Stimulated activated naive CD4-positive, alpha-beta T cell (primary cell): ENCODE results near the gene LRCH3.
A peak's percentile ranks its signal among the peaks of the same experiment; 100 is the strongest.
"Not testable (repeated sequence)": the region's sequence is repeated elsewhere in the genome, so short reads cannot be mapped to it uniquely, and the experiment has no call there.

Experiments used
- DNase-seq, 6 experiments: peaks; one replicate each; lab custom pipeline; 2025; lab: John Stamatoyannopoulos, UW

Gene LRCH3

GRCh38 chr3:197882586-197882985 is 91.5 kb downstream of the LRCH3 start:
- no peak for DNase-seq

GRCh38 chr3:197883541-197883940 is 92.5 kb downstream of the LRCH3 start:
- no peak for DNase-seq

DNA sequence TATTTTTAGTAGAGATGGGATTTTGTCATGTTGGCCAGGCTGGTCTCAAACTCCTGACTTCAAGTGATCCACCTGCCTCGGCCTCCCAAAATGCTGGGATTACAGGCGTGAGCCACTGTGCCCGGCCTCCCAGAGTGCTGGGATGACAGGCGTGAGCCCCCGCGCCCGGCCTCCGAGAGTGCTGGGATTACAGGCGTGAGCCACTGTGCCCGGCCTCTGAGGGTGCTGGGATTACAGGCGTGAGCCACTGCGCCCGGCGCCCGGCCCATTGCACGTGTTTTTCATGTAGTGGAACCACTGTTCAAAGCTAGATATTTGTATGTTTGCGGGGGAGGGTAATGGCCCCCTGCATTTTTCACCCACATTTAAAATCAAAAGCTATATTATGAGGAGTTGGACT is 93.3 kb downstream of the LRCH3 start:
- DNase-seq: not testable (repeated sequence)

- not testable (repeated sequence) for DNase-seq
Observed at GRCh38 chr3:197886052-197886451, 95.0 kb downstream of the LRCH3 start.

DNA sequence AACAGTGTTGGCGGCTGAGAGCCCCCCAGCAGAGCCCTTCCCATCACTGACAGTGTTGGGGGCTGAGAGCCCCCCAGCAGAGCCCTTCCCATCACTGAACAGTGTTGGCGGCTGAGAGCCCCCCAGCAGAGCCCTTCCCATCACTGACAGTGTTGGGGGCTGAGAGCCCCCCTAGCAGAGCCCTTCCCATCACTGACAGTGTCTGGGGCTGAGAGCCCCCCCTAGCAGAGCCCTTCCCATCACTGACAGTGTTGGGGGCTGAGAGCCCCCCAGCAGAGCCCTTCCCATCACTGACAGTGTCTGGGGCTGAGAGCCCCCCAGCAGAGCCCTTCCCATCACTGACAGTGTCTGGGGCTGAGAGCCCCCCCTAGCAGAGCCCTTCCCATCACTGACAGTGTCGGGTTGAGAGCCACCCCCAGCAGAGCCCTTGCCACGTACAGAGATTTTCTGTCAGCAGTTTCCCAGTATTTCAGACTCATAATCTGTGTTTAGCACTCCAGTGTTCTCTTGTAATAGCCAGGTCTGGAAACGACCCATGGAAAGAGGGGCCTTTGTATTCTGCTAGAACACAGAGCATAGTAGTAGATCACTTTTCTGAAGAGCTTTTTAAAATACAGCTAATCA is 96.5 kb downstream of the LRCH3 start:
- DNase-seq: not testable (repeated sequence)

- DNase-seq: no peak
Observed at GRCh38 chr3:197888511-197888910, 97.5 kb downstream of the LRCH3 start.

DNA sequence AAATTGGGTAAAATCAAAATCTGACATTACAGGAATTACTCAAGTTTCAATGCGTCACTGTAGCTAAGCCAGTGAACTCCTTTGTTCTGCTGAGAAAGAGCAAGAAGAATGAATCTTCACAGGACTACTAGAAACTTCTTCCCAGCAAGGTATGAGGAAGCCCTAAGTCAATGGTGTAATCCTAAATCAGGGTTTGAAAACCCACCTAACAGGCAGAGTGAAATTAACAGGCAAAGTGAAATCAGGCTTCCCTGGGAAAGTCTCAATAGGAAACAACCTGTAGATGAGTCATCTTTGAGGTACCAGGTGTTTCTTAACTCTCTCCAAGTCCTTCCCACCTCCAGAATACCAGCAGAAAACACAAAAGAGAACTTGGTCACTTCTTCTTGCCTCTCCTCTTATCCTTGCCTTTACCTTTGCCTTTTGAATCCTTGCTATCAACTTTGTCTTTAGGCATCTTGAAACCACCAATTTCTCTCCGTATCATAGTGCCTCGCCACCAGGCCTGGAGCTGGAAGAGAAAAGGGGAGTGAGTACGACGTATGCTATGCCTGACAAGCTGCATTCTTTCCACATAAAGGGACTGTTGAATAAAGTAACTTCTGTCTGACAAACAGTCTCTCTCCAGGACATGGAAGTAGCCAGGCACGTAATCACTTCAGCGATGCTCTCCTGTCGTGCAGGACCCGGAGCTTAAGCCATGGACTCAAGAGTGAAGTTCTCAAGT is 98.3 kb downstream of the LRCH3 start:
- no peak for DNase-seq

- no peak for DNase-seq
Observed at GRCh38 chr3:197890693-197891092, 99.6 kb downstream of the LRCH3 start.

DNA sequence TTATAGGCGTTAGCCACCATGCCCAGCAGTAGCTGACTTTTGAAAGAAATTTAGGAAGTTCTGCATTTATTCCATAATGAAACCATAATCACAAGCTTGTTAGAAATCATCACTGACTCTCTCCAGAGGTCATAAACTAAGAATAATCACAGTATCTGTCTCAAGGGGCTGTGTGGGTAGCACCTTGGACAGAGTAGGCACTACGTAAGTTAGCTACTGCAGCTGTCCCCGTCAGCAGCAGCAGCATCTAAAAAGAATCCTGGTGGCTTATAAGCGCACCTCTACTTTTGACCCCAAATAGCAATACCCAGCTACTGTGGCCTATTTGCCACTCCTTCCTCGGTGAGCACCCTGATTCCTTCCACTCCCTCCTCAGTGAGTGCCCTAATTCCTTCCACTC is 101.1 kb downstream of the LRCH3 start:
- no peak for DNase-seq

DNA sequence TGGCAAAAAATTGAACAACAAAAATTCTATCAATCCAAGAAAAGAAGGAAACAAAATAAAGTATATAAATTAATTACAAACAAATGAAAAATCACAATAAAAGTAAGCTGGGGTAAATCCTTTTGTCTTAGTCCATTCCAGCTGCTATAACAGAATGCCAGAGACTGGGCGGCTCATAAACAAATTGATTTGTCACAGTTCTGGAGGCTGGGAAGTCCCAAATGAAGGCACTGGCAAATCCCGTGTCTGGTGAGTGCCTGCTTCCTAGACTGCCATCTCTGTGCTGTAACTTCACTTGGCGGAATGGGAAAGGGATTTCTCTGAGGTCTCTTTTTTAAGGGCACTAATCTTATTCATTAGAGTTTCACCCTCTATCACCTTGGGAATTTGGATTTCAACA is 105.4 kb downstream of the LRCH3 start:
- DNase-seq: no peak

GRCh38 chr3:197899833-197900478 is 108.9 kb downstream of the LRCH3 start:
- DNase-seq: peak in 1 of 6 experiments; percentile 0

DNA sequence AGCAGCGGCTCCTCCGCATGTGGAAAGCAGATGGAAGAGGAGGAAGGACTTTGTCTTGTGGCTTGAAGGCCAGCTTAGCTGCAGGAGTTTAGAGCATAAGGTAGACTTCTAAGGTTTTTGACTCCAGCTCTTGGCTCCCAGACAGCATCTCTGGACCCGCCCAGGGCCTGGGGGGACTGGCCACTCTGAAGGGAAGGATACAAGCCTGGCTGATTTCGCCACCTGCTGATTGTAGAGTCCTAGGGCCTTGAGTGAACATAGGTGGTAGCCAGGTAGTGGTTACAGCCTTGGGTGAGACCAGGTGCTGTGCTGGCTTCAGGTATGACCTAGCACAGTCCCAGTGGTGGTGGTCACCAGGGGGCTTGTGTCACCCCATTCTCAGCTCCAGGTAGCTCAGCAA is 110.6 kb downstream of the LRCH3 start:
- DNase-seq: no peak

- DNase-seq: peak; percentile 33 to 62 (median 51)
Observed at GRCh38 chr3:197906023-197906849, 115.2 kb downstream of the LRCH3 start.

DNA sequence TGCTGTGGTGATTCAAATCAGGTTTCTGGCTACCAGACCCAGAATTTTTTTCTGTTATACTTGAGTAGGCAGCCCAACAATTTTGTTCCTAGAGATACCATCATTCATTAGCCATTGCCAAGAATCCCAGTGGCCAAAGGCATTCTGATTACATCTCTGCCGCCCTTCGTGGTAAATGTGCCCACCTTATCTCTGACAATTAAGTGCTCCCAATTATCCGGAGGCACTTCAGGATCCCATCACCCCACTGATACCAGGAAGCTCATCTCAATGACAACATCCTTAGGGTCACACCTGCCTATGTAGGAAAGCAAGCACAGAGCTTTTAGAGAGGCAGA is 115.8 kb downstream of the LRCH3 start:
- DNase-seq: no peak

DNA sequence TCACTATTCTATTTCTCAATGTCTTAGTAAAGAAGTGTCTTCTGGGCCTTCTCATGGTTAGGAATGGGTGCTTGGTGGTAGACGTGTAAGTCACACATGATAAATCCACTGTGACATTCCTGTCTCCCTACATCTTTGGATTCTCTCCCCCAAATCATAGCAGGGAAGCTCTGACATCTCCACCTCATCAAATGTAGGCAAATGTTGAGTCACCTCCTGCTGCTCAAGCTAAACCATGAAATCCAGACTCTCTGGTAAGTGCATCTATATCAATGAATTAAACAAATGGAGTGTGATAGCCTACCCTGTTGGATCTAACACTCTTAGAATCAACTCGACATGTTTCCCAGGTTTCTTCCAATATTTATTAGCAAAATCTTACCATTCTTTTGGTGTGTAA is 116.1 kb downstream of the LRCH3 start:
- no peak for DNase-seq

DNA sequence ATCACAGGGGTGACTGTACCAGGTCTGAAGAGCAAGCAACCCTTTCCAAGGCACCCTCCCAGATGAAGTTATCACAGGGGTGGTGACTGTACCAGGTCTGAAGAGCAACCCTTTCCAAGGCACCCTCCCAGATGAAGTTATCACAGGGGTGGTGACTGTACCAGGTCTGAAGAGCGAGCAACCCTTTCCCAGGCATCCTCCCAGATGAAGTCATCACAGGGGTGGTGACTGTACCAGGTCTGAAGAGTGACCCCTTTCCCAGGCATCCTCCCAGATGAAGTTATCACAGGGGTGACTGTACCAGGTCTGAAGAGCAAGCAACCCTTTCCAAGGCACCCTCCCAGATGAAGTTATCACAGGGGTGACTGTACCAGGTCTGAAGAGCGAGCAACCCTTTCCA is 117.5 kb downstream of the LRCH3 start:
- not testable (repeated sequence) for DNase-seq

- no peak for DNase-seq
Observed at GRCh38 chr3:197908957-197909701, 118.1 kb downstream of the LRCH3 start.

- DNase-seq: no peak
Observed at GRCh38 chr3:197912741-197913476, 121.9 kb downstream of the LRCH3 start.

- no peak for DNase-seq
Observed at GRCh38 chr3:197913641-197914380, 122.8 kb downstream of the LRCH3 start.
